Liver (tissue), 9 donors: ENCODE measurements around the gene CACFD1. TPM values are rescaled to one million over a fixed set of nuclear protein-coding genes. Genes with fewer than 3 reads are reported as not detected.
A peak's percentile ranks its signal among the peaks of the same experiment; 100 is the strongest.

Experiments
- DNase-seq: peaks from one replicate; pipeline ENCODE4 v3.0.0-alpha.2; 2017; ENCODE audit warnings: low spot score
- H3K27ac ChIP-seq, 2 donors: one replicate each; pipeline ENCODE4 v1.7.0; 2013; ENCODE audit warnings: inconsistent platforms in 2 of 2, low read length in 2 of 2, control low read depth in 1 of 2, low read depth in 1 of 2, mild to moderate bottlenecking in 1 of 2
- H3K27me3 ChIP-seq, 4 donors: one replicate each; pipeline versions ENCODE4 v1.6.1 to v1.7.0; 2013; ENCODE audit warnings: low read length in 3 of 4, inconsistent platforms in 1 of 4, mild to moderate bottlenecking in 1 of 4, moderate library complexity in 1 of 4; ENCODE audit not compliant: control insufficient read depth in 4 of 4, insufficient read depth in 4 of 4
- H3K36me3 ChIP-seq, 4 donors: one replicate each; pipeline versions ENCODE4 v1.6.1 to v1.7.0; 2013; ENCODE audit warnings: low read length in 3 of 4, mild to moderate bottlenecking in 3 of 4, low read depth in 1 of 4, moderate library complexity in 1 of 4; ENCODE audit not compliant: control insufficient read depth in 4 of 4, insufficient read depth in 3 of 4
- H3K4me1 ChIP-seq, 4 donors: one replicate each; pipeline versions ENCODE4 v1.6.1 to v1.7.0; 2013; ENCODE audit warnings: low read length in 3 of 4, mild to moderate bottlenecking in 3 of 4, moderate library complexity in 1 of 4; ENCODE audit not compliant: control insufficient read depth in 4 of 4, insufficient read depth in 4 of 4
- H3K4me3 ChIP-seq, 3 donors: one replicate each; pipeline versions ENCODE4 v1.6.1 to v1.7.0; 2013; ENCODE audit warnings: low read length in 3 of 3, control low read depth in 1 of 3, low read depth in 1 of 3, mild to moderate bottlenecking in 1 of 3
- H3K9ac ChIP-seq, 2 donors: one replicate each; pipeline ENCODE4 v1.7.0; 2013; ENCODE audit warnings: low read length in 2 of 2, mild to moderate bottlenecking in 2 of 2, moderate library complexity in 2 of 2, control low read depth in 1 of 2, low read depth in 1 of 2
- H3K9me3 ChIP-seq, 4 donors: one replicate each; pipeline versions ENCODE4 v1.6.1 to v1.7.0; 2013; ENCODE audit warnings: low read length in 3 of 4; ENCODE audit not compliant: control insufficient read depth in 4 of 4
- ATF3 ChIP-seq: IDR thresholded peaks from 2 replicates; pipeline ENCODE4 v1.6.1; 2016; ENCODE audit warnings: antibody characterized with exemption
- FOXA1 ChIP-seq: IDR thresholded peaks from 2 replicates; pipeline ENCODE4 v1.6.1; 2016; ENCODE audit warnings: antibody characterized with exemption
- FOXA2 ChIP-seq: IDR thresholded peaks from 2 replicates; pipeline ENCODE4 v1.6.1; 2016; ENCODE audit warnings: antibody characterized with exemption
- GABPA ChIP-seq, 2 donors: IDR thresholded peaks in 1 of 2; conservative IDR thresholded peaks in 1 of 2; 2 replicates each; pipeline ENCODE4 v1.6.1; 2016; ENCODE audit warnings: antibody characterized with exemption in 2 of 2, mild to moderate bottlenecking in 1 of 2, moderate library complexity in 1 of 2
- HNF4A ChIP-seq, 2 donors: conservative IDR thresholded peaks; 2 replicates each; pipeline ENCODE4 v1.6.1; 2016; ENCODE audit warnings: antibody characterized with exemption in 2 of 2, mild to moderate bottlenecking in 2 of 2
- JUND ChIP-seq, 2 donors: IDR thresholded peaks; 2 replicates each; pipeline ENCODE4 v1.6.1; 2016; ENCODE audit warnings: antibody characterized with exemption in 2 of 2
- MAX ChIP-seq: IDR thresholded peaks from 2 replicates; pipeline ENCODE4 v1.6.1; 2016; ENCODE audit warnings: antibody characterized with exemption
- NR2F2 ChIP-seq: IDR thresholded peaks from 2 replicates; pipeline ENCODE4 v1.6.1; 2016; ENCODE audit warnings: antibody characterized with exemption
- REST ChIP-seq: IDR thresholded peaks from 2 replicates; pipeline ENCODE4 v1.6.1; 2016; ENCODE audit warnings: antibody characterized with exemption, mild to moderate bottlenecking
- SP1 ChIP-seq: IDR thresholded peaks from 2 replicates; pipeline ENCODE4 v1.6.1; 2018; ENCODE audit warnings: antibody characterized with exemption, mild to moderate bottlenecking
- TAF1 ChIP-seq: conservative IDR thresholded peaks from 2 replicates; pipeline ENCODE4 v1.6.1; 2016; ENCODE audit warnings: antibody characterized with exemption, mild to moderate bottlenecking
- YY1 ChIP-seq: IDR thresholded peaks from 2 replicates; pipeline ENCODE4 v1.6.1; 2016; ENCODE audit warnings: antibody characterized with exemption, mild to moderate bottlenecking
- ZBTB33 ChIP-seq: IDR thresholded peaks from 2 replicates; pipeline ENCODE4 v1.6.1; 2016; ENCODE audit warnings: antibody characterized with exemption
- WGBS: extraction: QIAGEN DNeasy Blood & Tissue Kit; methylation state at CpG from one replicate; pipeline ENCODE4 v1.1.7; 2013; 5-methylcytosine and 5-hydroxymethylcytosine counted together
- polyA plus RNA-seq, 2 donors: library from polyadenylated mRNA; stranded (reverse) in 1 of 2; unstranded in 1 of 2; fragments of 200-250 nt in 1 of 2; fragments of >200 nt in 1 of 2; fragmentation: Nextera tagmentation in 1 of 2; extraction: Ambion mirVana in 1 of 2; gene quantifications; one replicate each; pipeline versions ENCODE4 v1.2.1 to v1.2.3, GENCODE V29; 2013 to 2015
- total RNA-seq, 2 donors: library from RNA; depleted of rRNA; stranded (reverse); fragments of >200 nt; gene quantifications; one replicate each; pipeline ENCODE4 v1.2.3, GENCODE V29; 2014
- donor health status: healthy.
- donor health status: healthy.
- donor health status: healthy.
- donor health status: healthy.
- donor health status: healthy.

CACFD1 gene
- total and polyA plus RNA-seq, 4 donors, result 10.1 to 34.5 (median 26.4) TPM

- H3K27me3 ChIP-seq, result no peaks in the 10 kb centered on the region
- WGBS, result 71% methylated on average over 12 of the region's 12 CpGs
- H3K9me3 ChIP-seq, result no peaks in the 10 kb centered on the region
- TF ChIP-seq JUND (IDR thresholded peaks at IDR 0.05), result no peak
- TF ChIP-seq FOXA2, result no peak
- no peak for TF ChIP-seq TAF1
- no peak for TF ChIP-seq MAX
- TF ChIP-seq NR2F2, result no peak
- TF ChIP-seq SP1, result no peak
- TF ChIP-seq ATF3, result no peak
- no peak for TF ChIP-seq FOXA1
- no peak for TF ChIP-seq REST
- no peak for TF ChIP-seq YY1
- no peak for TF ChIP-seq GABPA (IDR thresholded peaks at IDR 0.05 in 1 of 2, conservative IDR thresholded peaks at IDR 0.05 in 1 of 2)
- H3K27ac ChIP-seq, result no peak overlapping the region
- no peak overlapping the region for H3K9ac ChIP-seq
- H3K36me3 ChIP-seq, result no peaks in the 10 kb centered on the region
- no peak for DNase-seq
- no peak overlapping the region for H3K4me3 ChIP-seq
- H3K4me1 ChIP-seq, result peaks cover 0 to 3% (median 1%) of the 10 kb centered on the region in 4 donors
These were observed 31.3 kb downstream of the CACFD1 start for GRCh38 chr9:133490865-133491655.

GRCh38 chr9:133491656-133491925 is 31.8 kb downstream of the CACFD1 start:
- Histone ChIP-seq H3K9me3 (no peaks in the 10 kb centered on the region), H3K36me3 (no peaks in the 10 kb centered on the region), H3K9ac (no peak overlapping the region), H3K27me3 (no peaks in the 10 kb centered on the region), H3K27ac (no peak overlapping the region), H3K4me3 (no peak overlapping the region), H3K4me1 (no peaks in the 10 kb centered on the region)
- no peak for DNase-seq
- 88% methylated on average over 8 of the region's 8 CpGs for WGBS
- TF ChIP-seq YY1 (no peak), SP1 (no peak)

- Histone ChIP-seq H3K9me3 (no peaks in the 10 kb centered on the region), H3K4me3 (no peak overlapping the region), H3K27ac (peak overlapping the region in 1 of 2 donors; percentile 29), H3K4me1 (peaks cover 0 to under 1% (median 0%) of the 10 kb centered on the region in 4 donors), H3K9ac (no peak overlapping the region), H3K27me3 (no peaks in the 10 kb centered on the region), H3K36me3 (no peaks in the 10 kb centered on the region)
- no peak for DNase-seq
- TF ChIP-seq ZBTB33, result no peak
- TF ChIP-seq HNF4A (conservative IDR thresholded peaks at IDR 0.05), result no peak
- TF ChIP-seq GABPA (IDR thresholded peaks at IDR 0.05 in 1 of 2, conservative IDR thresholded peaks at IDR 0.05 in 1 of 2), result no peak
- TF ChIP-seq FOXA2, result no peak
- no peak for TF ChIP-seq ATF3
- 81% methylated on average over 33 of the region's 33 CpGs for WGBS
These were observed 32.6 kb downstream of the CACFD1 start for GRCh38 chr9:133492061-133493021.
